Stomach (tissue), 9 donors: ENCODE measurements around the gene SAAL1. TPM values are rescaled to one million over a fixed set of nuclear protein-coding genes. Genes with fewer than 3 reads are reported as not detected.
A peak's percentile ranks its signal among the peaks of the same experiment; 100 is the strongest.

Experiments used
- DNase-seq, 2 donors: peaks; one replicate each; pipeline versions ENCODE4 v3.0.0 to v3.0.0-alpha.2; 2013 to 2019
- H3K27ac ChIP-seq, 5 donors: fragments of 200-600 bp in 4 of 5; sonication (generic) in 4 of 5; one replicate each; pipeline ENCODE4 v1.5.1; 2013 to 2019; ENCODE audit warnings: mild to moderate bottlenecking in 1 of 5, moderate library complexity in 1 of 5
- H3K27me3 ChIP-seq, 3 donors: fragments of 200-600 bp; sonication (generic); one replicate each; pipeline ENCODE4 v1.5.1; 2017 to 2019; ENCODE audit warnings: mixed run types in 1 of 3
- H3K36me3 ChIP-seq, 4 donors: fragments of 200-600 bp; sonication (generic); 1 replicate in 3 of 4; 2 replicates in 1 of 4; pipeline ENCODE4 v1.5.1; 2016 to 2019
- H3K4me1 ChIP-seq, 4 donors: fragments of 200-600 bp; sonication (generic); one replicate each; pipeline ENCODE4 v1.5.1; 2016 to 2019
- H3K4me3 ChIP-seq, 4 donors: fragments of 200-600 bp; sonication (generic) in 3 of 4; one replicate each; pipeline ENCODE4 v1.5.1; 2016 to 2019; ENCODE audit warnings: mild to moderate bottlenecking in 1 of 4
- H3K9me3 ChIP-seq, 4 donors: fragments of 200-600 bp; sonication (generic); one replicate each; pipeline ENCODE4 v1.5.1; 2016 to 2019
- CTCF ChIP-seq, 7 experiments: fragments of 450-650 bp in 4 of 7; fragments of 200-600 bp in 3 of 7; sonication (generic) in 3 of 7; IDR thresholded peaks; one replicate each; pipeline ENCODE4 v1.5.1; 2016 to 2019; ENCODE audit warnings: antibody characterized with exemption in 7 of 7, control low read depth in 2 of 7, mild to moderate bottlenecking in 1 of 7
- EP300 ChIP-seq: sonication (generic); formaldehyde crosslinking; IDR thresholded peaks from one replicate; pipeline ENCODE4 v1.6.1; 2017; ENCODE audit warnings: antibody characterized with exemption
- POLR2A ChIP-seq, 4 donors: fragments of 450-650 bp; IDR thresholded peaks; one replicate each; pipeline ENCODE4 v1.6.1; 2016; ENCODE audit warnings: antibody characterized with exemption in 4 of 4, control low read depth in 2 of 4, mild to moderate bottlenecking in 1 of 4, moderate library complexity in 1 of 4
- POLR2AphosphoS5 ChIP-seq, 3 donors: sonication (generic); formaldehyde crosslinking; IDR thresholded peaks; one replicate each; pipeline ENCODE4 v1.6.1; 2016; ENCODE audit warnings: antibody characterized with exemption in 3 of 3
- WGBS, 5 donors: extraction: QIAGEN DNeasy Blood & Tissue Kit in 3 of 5; methylation state at CpG; one replicate each; pipeline versions ENCODE4 v1.1.5 to v1.1.7; 2013 to 2018; 5-methylcytosine and 5-hydroxymethylcytosine counted together
- intact Hi-C: fragments of 100-400 bp; cut with DNase I; formaldehyde crosslinking; loops from one replicate; pipeline ENCODE4 v1.15.1; 2023; ENCODE audit warnings: low total_unique reads
- polyA plus RNA-seq, 3 donors: library from polyadenylated mRNA; stranded (reverse); fragments of 200-250 nt; gene quantifications; one replicate each; pipeline ENCODE4 v1.2.3, GENCODE V29; 2013
- total RNA-seq, 5 donors: library from RNA; depleted of rRNA; stranded (reverse); fragments of >200 nt; gene quantifications; one replicate each; pipeline versions ENCODE4 v1.1.0 to v1.2.3, GENCODE V29; 2014 to 2016
- donor health status: healthy with polysubstance abuse.
- donor health status: Bipolar disorder and iron deficiency.
- donor health status: healthy.

SAAL1 gene
- total and polyA plus RNA-seq, 8 donors: 2.0 to 20.2 (median 10.8) TPM

- H3K9me3 ChIP-seq: no peaks in the 10 kb centered on the region
- 83 to 97% (median 93%) methylated on average over 2 of the region's 2 CpGs for WGBS, 5 donors
- no peak overlapping the region for H3K4me3 ChIP-seq
- TF ChIP-seq POLR2A (IDR thresholded peaks at IDR 0.05): no peak
- TF ChIP-seq CTCF (IDR thresholded peaks at IDR 0.05): no peak
- no peak for DNase-seq
- H3K27ac ChIP-seq: no peak overlapping the region
- intact Hi-C loops: no loop called here
- H3K36me3 ChIP-seq: no peaks in the 10 kb centered on the region
- peaks cover 9 to 17% (median 13%) of the 10 kb centered on the region in 4 donors for H3K4me1 ChIP-seq
- H3K27me3 ChIP-seq: no peaks in the 10 kb centered on the region
These were observed 39.3 kb downstream of the SAAL1 start for GRCh38 chr11:18066626-18067025.

GRCh38 chr11:18065572-18065971, 40.3 kb downstream of the SAAL1 start:
- no peaks in the 10 kb centered on the region for H3K36me3 ChIP-seq
- no peaks in the 10 kb centered on the region for H3K9me3 ChIP-seq
- peaks cover 9 to 17% (median 13%) of the 10 kb centered on the region in 4 donors for H3K4me1 ChIP-seq
- WGBS, 5 donors: 38 to 69% (median 58%) methylated on average over 8 of the region's 8 CpGs
- no peaks in the 10 kb centered on the region for H3K27me3 ChIP-seq
- TF ChIP-seq POLR2A (IDR thresholded peaks at IDR 0.05): no peak
- no peak for TF ChIP-seq POLR2AphosphoS5 (IDR thresholded peaks at IDR 0.05)
- no peak for TF ChIP-seq CTCF (IDR thresholded peaks at IDR 0.05)
- TF ChIP-seq EP300: no peak
- DNase-seq: peak in 1 of 2 donors; percentile 27
- intact Hi-C loops: no loop called here
- no peak overlapping the region for H3K4me3 ChIP-seq
- peak overlapping the region in 1 of 5 donors; percentile 39 for H3K27ac ChIP-seq

- no peak overlapping the region for H3K27ac ChIP-seq
- WGBS, 5 donors: 58 to 69% (median 63%) methylated on average over 7 of the region's 7 CpGs
- TF ChIP-seq EP300 (no peak), POLR2AphosphoS5 (IDR thresholded peaks at IDR 0.05) (no peak), POLR2A (IDR thresholded peaks at IDR 0.05) (no peak), CTCF (IDR thresholded peaks at IDR 0.05) (no peak)
- peak in 1 of 2 donors; percentile 35 for DNase-seq
- intact Hi-C loops: no loop called here
- H3K36me3 ChIP-seq: no peaks in the 10 kb centered on the region
- no peak overlapping the region for H3K4me3 ChIP-seq
- no peaks in the 10 kb centered on the region for H3K9me3 ChIP-seq
- no peaks in the 10 kb centered on the region for H3K27me3 ChIP-seq
- H3K4me1 ChIP-seq: peaks cover 9 to 17% (median 13%) of the 10 kb centered on the region in 4 donors
These were observed 41.3 kb downstream of the SAAL1 start for GRCh38 chr11:18064450-18065054.

- H3K27me3 ChIP-seq: no peaks in the 10 kb centered on the region
- whole genome bisulfite sequencing, 5 donors: 30 to 55% (median 37%) methylated on average over 4 of the region's 4 CpGs
- peaks cover 9 to 17% (median 13%) of the 10 kb centered on the region in 4 donors for H3K4me1 ChIP-seq
- H3K27ac ChIP-seq: peak overlapping the region in 1 of 5 donors; percentile 11
- DNase-seq: peak in 1 of 2 donors; percentile 40
- no peaks in the 10 kb centered on the region for H3K36me3 ChIP-seq
- no peaks in the 10 kb centered on the region for H3K9me3 ChIP-seq
- TF ChIP-seq POLR2AphosphoS5 (IDR thresholded peaks at IDR 0.05) (no peak), EP300 (no peak), POLR2A (IDR thresholded peaks at IDR 0.05) (no peak), CTCF (IDR thresholded peaks at IDR 0.05) (no peak)
- intact Hi-C loops: no loop called here
- no peak overlapping the region for H3K4me3 ChIP-seq
These were observed 41.9 kb downstream of the SAAL1 start for GRCh38 chr11:18063862-18064434.
